CD4-positive, alpha-beta T cell (primary cell): Measurements from ENCODE around the gene GORASP1. TPM values are rescaled to one million over a fixed set of nuclear protein-coding genes. Genes with fewer than 3 reads are reported as not detected.

Experiments used
- ATAC-seq: fragments of 200-7000 bp; cut with Tn5 transposase; one replicate; pipeline ENCODE4 v1.10.0; 2022; ENCODE audit warnings: mild to moderate bottlenecking; ENCODE audit not compliant: poor library complexity
- CTCF ChIA-PET: fragments of 350-600 bp; sonication (Branson Sonifier 250); formaldehyde crosslinking; loops from one replicate; lab custom pipeline; 2021; ENCODE audit warnings: antibody characterized with exemption, inconsistent platforms; lab: Charles Lee
- POLR2A ChIA-PET: fragments of 350-600 bp; sonication (Branson Sonifier 250); formaldehyde crosslinking; loops from one replicate; lab custom pipeline; 2021; ENCODE audit warnings: antibody characterized with exemption, inconsistent platforms; lab: Charles Lee
- DNase-seq, 14 experiments: peaks; one replicate each; pipeline ENCODE4 v3.0.0-alpha.2; 2013 to 2020; ENCODE audit warnings: mixed read lengths in 2 of 14
- H3K27ac ChIP-seq, 2 donors: one replicate each; pipeline versions ENCODE4 v1.5.1 to v1.7.0; 2013; ENCODE audit warnings: low read length in 2 of 2, low read depth in 1 of 2, mild to moderate bottlenecking in 1 of 2
- H3K27me3 ChIP-seq, 2 experiments: 1 replicate in 1 of 2; 2 replicates in 1 of 2; pipeline versions ENCODE4 v1.6.1 to v1.7.0; 2013; ENCODE audit warnings: low read length in 2 of 2, control low read depth in 1 of 2, mild to moderate bottlenecking in 1 of 2, moderate library complexity in 1 of 2; ENCODE audit not compliant: insufficient read depth in 2 of 2, control insufficient read depth in 1 of 2
- H3K36me3 ChIP-seq: one replicate; pipeline ENCODE4 v1.6.1; 2013; ENCODE audit warnings: low read length, control low read depth; ENCODE audit not compliant: insufficient read depth
- H3K4me1 ChIP-seq: one replicate; pipeline ENCODE4 v1.6.1; 2013; ENCODE audit warnings: low read length, control low read depth; ENCODE audit not compliant: insufficient read depth
- H3K4me3 ChIP-seq: one replicate; pipeline ENCODE4 v1.5.1; 2013; ENCODE audit warnings: mild to moderate bottlenecking, low read length, moderate library complexity
- H3K9me3 ChIP-seq, 2 experiments: 1 replicate in 1 of 2; 2 replicates in 1 of 2; pipeline versions ENCODE4 v1.6.1 to v1.7.0; 2013; ENCODE audit warnings: low read length in 2 of 2, mild to moderate bottlenecking in 2 of 2, control low read depth in 1 of 2, moderate library complexity in 1 of 2; ENCODE audit not compliant: control insufficient read depth in 1 of 2, insufficient read depth in 1 of 2
- H3K27ac Mint-ChIP-seq: one replicate; pipeline ENCODE4 v1.8.0; 2020; ENCODE audit warnings: mixed read lengths
- H3K27me3 Mint-ChIP-seq: one replicate; pipeline ENCODE4 v1.8.0; 2021; ENCODE audit warnings: mixed read lengths
- H3K36me3 Mint-ChIP-seq: one replicate; pipeline ENCODE4 v1.8.0; 2021; ENCODE audit warnings: low read depth, mixed read lengths
- H3K4me1 Mint-ChIP-seq: one replicate; pipeline ENCODE4 v1.8.0; 2021; ENCODE audit warnings: low read depth, mixed read lengths
- H3K4me3 Mint-ChIP-seq: one replicate; pipeline ENCODE4 v1.8.0; 2020; ENCODE audit warnings: mild to moderate bottlenecking, mixed read lengths
- H3K9me3 Mint-ChIP-seq: one replicate; pipeline ENCODE4 v1.8.0; 2020; ENCODE audit warnings: mixed read lengths
- CTCF ChIP-seq: fragments of 200-600 bp; IDR thresholded peaks from one replicate; pipeline ENCODE4 v1.8.0; 2022; ENCODE audit warnings: antibody characterized with exemption, mild to moderate bottlenecking
- intact Hi-C, 2 experiments: fragments of 100-400 bp; cut with DNase I in 1 of 2; cut with micrococcal nuclease in 1 of 2; formaldehyde crosslinking; loops; one replicate each; pipeline versions ENCODE4 v1.15.1 to v1.9.0; 2023 to 2025; cut with DNase I, micrococcal nuclease
- total RNA-seq, 174 experiments: library from RNA in 2 of 174; stranded (reverse) in 2 of 174; gene quantifications; one replicate each; pipeline ENCODE4 v1.2.3 and lab custom pipeline; 2021 to 2026

The GORASP1 gene
- total RNA-seq, 2 experiments from 2014 or later = 29.1 to 31.5 TPM

- Mint-ChIP-seq H3K4me1 (peaks cover 19% of the 10 kb centered on the region), H3K9me3 (no peaks in the 10 kb centered on the region), H3K27ac (peak overlapping the region; percentile 27), H3K4me3 (no peak overlapping the region), H3K36me3 (peaks cover 73% of the 10 kb centered on the region), H3K27me3 (no peaks in the 10 kb centered on the region)
- ATAC-seq (no peak), DNase-seq (no peak)
- no peaks in the 10 kb centered on the region for H3K27me3 ChIP-seq
- H3K9me3 ChIP-seq = no peaks in the 10 kb centered on the region
- no peak for TF ChIP-seq CTCF
- H3K36me3 ChIP-seq = peaks cover 79% of the 10 kb centered on the region
- peaks cover 11% of the 10 kb centered on the region for H3K4me1 ChIP-seq
- intact Hi-C loops = no loop called here
- H3K4me3 ChIP-seq = no peak overlapping the region
- no peak overlapping the region for H3K27ac ChIP-seq
- POLR2A ChIA-PET = no interaction called here
- CTCF ChIA-PET = no interaction called here
Observed at GRCh38 chr3:39097716-39098472, 9.5 kb downstream of the GORASP1 start.

- Histone ChIP-seq H3K27me3 (no peaks in the 10 kb centered on the region), H3K4me3 (no peak overlapping the region), H3K4me1 (peaks cover 7% of the 10 kb centered on the region), H3K36me3 (peaks cover 84% of the 10 kb centered on the region), H3K9me3 (no peaks in the 10 kb centered on the region), H3K27ac (no peak overlapping the region)
- Mint-ChIP-seq H3K36me3 (peaks cover 84% of the 10 kb centered on the region), H3K27me3 (no peaks in the 10 kb centered on the region), H3K4me1 (peaks cover 8% of the 10 kb centered on the region), H3K27ac (peak overlapping the region; percentile 27), H3K9me3 (no peaks in the 10 kb centered on the region), H3K4me3 (no peak overlapping the region)
- CTCF ChIA-PET = no interaction called here
- ATAC-seq = no peak
- no peak for DNase-seq
- no peak for TF ChIP-seq CTCF
- intact Hi-C loops = no loop called here
- POLR2A ChIA-PET = no interaction called here
Observed at GRCh38 chr3:39096775-39097174, 10.7 kb downstream of the GORASP1 start.

GRCh38 chr3:39095778-39096177 lies 11.6 kb downstream of the GORASP1 start:
- Histone ChIP-seq H3K27ac (no peak overlapping the region), H3K9me3 (no peaks in the 10 kb centered on the region), H3K27me3 (no peaks in the 10 kb centered on the region), H3K36me3 (peaks cover 92% of the 10 kb centered on the region), H3K4me3 (no peak overlapping the region), H3K4me1 (no peaks in the 10 kb centered on the region)
- DNase-seq (no peak), ATAC-seq (no peak)
- POLR2A ChIA-PET = no interaction called here
- H3K9me3 Mint-ChIP-seq = no peaks in the 10 kb centered on the region
- no peak for TF ChIP-seq CTCF
- H3K4me3 Mint-ChIP-seq = no peak overlapping the region
- intact Hi-C loops = no loop called here
- CTCF ChIA-PET = no interaction called here
- no peak overlapping the region for H3K27ac Mint-ChIP-seq
- peaks cover 91% of the 10 kb centered on the region for H3K36me3 Mint-ChIP-seq
- H3K4me1 Mint-ChIP-seq = no peaks in the 10 kb centered on the region
- no peaks in the 10 kb centered on the region for H3K27me3 Mint-ChIP-seq
